Measurements from ENCODE around the gene DUSP21.
"Not testable (repeated sequence)": the region's sequence is repeated elsewhere in the genome, so short reads cannot be mapped to it uniquely, and the experiment has no call there.

DUSP21 gene

DNA sequence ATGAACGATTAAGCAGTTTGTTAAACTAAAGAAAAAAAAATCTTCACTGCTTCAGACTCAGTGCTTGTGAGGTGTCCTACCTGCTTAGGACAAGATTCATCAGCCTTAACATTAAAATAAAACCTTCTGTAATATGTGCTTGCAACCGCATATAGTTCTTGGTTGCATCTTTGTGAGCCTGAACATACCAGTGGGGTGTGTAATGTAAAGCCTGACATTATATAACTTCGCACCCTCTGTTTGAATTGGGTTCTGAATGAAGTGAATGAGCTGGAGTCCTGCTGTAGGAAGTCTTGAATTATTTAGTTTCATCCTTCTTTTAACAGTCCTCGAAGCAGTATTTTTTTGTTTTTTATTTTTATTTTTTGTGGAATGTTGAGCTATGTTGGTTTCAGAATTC lies 32.3 kb downstream of the DUSP21 start:
- no peak for DNase-seq (ENCODE audit: low spot score)

DNA sequence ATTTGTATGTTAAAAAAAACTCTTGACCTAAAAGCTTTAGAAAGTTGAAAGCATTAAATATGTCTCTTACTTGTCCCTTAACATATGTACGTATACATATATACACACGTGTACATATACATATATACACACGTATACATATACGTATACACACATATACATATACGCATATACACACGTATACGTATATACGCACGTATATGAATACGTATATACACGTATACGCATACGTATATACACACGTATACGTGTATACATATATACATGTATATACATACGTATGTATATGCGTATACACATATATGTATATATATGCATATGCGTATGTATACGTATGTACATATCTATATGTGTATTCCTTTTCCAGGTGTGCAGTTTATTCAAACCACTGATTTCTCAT lies 32.9 kb downstream of the DUSP21 start:
- no peak for DNase-seq (ENCODE audit: low spot score)

DNA sequence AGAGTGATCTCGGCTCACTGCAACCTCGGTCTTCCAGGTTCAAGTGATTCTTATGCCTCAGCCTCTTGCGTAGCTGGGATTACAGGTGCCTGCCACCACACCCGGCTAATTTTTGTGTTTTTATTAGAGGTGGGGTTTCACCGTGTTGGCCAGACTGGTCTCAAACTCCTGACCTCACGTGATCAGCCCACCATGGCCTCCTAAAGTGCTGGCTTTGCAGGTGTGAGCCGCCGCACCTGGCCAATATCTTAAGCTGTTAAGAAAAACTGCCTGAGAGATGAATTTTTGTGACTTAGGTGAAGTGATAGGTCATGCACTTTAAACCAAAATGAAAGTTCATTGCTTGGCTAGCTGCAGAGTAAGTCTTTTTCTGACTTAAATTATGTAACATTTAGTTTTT lies 35.0 kb downstream of the DUSP21 start:
- DNase-seq (ENCODE audit: low spot score) = no peak

DNA sequence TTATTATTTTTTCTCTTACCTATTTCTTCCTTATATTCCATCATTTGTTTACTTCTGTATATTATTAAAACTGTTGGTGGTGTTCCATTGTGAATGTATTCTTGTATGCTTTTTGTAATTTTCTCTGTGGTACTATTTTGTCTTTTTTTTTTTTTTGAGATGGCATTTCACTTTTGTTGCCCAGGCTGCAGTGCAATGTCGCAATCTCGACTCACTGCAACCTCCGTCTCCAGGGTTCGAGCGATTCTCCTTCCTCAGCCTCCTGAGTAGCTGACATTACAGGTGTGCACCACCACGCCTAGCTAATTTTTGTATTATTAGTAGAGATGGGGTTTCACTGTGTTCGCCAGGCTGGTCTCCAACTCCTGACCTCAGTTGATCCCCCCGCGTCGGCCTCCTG lies 37.7 kb downstream of the DUSP21 start:
- DNase-seq (ENCODE audit: low spot score) = no peak

DNA sequence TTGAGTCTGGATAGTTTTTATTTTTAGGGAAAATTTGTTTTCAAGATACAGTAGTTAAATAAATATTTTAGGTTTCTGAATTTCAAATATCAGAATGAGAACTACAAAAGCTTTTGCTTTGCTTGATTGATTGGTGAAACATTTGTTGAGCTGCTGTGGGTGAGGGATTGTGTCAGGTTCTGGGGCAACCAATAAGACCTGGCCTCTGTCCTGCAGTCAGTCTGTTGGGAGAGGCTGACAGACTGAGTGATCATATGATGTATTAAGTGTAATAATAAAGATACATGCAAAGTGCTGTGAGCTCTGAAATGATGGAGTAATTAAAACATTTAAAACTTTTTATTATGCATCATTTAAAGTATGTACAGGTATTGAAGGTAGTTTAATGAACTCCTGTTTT lies 38.8 kb downstream of the DUSP21 start:
- no peak for DNase-seq (ENCODE audit: low spot score)

DNA sequence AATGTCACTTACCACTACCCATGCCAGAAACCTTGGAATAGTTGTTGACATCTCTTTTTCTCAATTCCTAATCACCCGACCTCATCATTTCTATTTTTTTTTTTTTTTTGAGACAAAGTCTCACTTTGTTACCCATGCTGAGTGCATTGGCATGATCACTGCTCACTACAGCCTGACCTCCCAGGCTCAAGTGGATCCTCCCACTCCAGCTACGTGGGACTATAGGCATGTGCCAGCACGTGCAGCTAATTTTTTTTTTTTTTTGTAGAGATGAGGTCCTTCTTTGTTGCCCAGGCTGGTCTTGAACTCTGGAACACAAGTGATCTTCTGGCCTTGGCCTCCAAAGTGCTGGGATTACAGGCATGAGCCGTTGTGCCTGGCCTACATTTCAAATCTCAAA lies 41.1 kb downstream of the DUSP21 start:
- DNase-seq (ENCODE audit: low spot score) = no peak

DNA sequence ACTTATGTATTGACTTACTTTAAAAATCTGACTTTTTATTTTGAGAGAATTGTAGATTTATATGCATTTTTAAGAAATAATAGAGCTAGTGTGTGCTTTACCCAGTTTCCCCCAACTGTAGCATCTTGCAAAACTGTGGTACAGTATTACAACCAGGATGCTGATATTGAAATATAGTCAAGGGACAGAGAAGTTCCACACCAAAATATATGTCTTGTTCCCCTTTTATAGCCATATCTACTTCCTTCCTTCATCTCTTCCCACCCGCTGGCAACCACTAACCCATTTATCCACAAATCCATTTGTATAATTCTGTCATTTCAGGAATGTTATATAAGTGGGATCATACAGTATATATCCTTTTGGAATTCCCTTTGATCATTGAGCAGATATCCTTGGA lies 46.0 kb downstream of the DUSP21 start:
- no peak for DNase-seq (ENCODE audit: low spot score)

DNA sequence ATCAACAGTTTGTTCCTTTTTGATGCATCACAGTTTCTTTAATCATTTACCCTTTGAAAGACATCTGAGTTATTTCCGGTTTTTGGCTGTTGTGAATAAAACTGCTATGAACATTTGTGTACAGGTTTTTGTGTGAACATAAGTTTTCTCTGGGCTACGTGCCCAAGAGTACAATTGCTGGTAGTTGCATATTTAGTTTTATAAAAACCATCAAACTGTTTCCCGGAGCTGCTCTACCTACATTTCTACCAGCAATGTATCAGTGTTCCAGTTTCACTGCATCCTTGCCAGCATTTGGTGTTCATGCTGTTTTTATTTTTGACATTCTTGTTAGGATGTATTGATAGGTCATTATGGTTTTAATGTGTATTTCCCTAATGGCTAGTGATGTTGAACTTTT lies 46.4 kb downstream of the DUSP21 start:
- no peak for DNase-seq (ENCODE audit: low spot score)

DNA sequence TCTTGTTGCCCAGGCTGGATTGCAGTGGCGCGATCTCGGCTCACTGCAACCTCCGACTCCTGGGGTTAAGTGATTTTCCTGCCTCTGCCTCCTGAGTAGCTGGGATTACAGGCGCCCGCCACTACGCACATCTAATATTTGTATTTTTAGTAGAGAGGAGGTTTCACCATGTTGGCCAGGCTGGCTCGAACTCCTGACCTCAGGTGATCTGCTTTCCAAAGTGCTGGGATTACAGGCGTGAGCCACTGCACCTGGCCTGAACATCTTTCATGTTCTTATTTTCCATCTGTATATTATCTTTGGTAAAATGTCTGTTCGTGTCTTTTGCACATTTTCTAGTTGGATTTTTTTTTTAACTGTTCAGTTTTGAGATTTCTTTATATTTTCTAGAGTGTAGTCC lies 46.9 kb downstream of the DUSP21 start:
- not testable (repeated sequence) for DNase-seq (ENCODE audit: low spot score)

DNA sequence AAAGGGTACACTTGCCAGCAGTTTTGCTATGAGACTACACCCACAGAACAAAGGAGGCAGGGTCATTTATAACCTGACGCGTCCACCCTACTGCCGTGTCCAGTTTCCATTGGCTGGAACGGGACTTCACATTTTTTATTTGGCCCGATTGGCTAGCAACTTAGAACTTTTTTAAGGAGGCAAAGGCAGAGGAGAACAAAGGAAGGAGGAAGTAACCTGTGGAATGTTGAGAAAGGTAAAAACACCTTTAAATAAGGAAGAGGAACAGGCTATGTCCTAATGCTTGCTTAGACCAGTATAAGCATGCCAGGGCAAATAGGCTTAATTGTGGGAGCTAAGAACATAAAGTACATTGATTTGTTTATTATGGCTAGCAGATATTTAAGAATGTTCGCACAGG lies 47.8 kb downstream of the DUSP21 start:
- DNase-seq (ENCODE audit: low spot score) = no peak
